ES-I3 (cell line): ENCODE data around the gene ZNF221.
A peak's percentile ranks its signal among the peaks of the same experiment; 100 is the strongest.

ENCODE experiments used
- H3K36me3 ChIP-seq: 2 replicates; pipeline ENCODE4 v1.6.1; 2013; ENCODE audit warnings: mild to moderate bottlenecking, low read length, control low read depth, moderate library complexity; ENCODE audit not compliant: insufficient read depth
- H3K4me1 ChIP-seq: 2 replicates; pipeline ENCODE4 v1.6.1; 2013; ENCODE audit warnings: mild to moderate bottlenecking, control low read depth, low read length; ENCODE audit not compliant: insufficient read depth
- H3K9ac ChIP-seq: 2 replicates; pipeline ENCODE4 v1.6.1; 2013; ENCODE audit warnings: low read depth, mild to moderate bottlenecking, low read length, moderate library complexity
- H3K9me3 ChIP-seq: 2 replicates; pipeline ENCODE4 v1.6.1; 2013; ENCODE audit warnings: mild to moderate bottlenecking, low read length, moderate library complexity; ENCODE audit not compliant: control insufficient read depth, insufficient read depth

The ZNF221 gene

GRCh38 chr19:43997631-43998290, 46.7 kb downstream of the ZNF221 start:
- Histone ChIP-seq H3K4me1 (no peaks in the 10 kb centered on the region), H3K9ac (no peak overlapping the region), H3K36me3 (peaks cover 7% of the 10 kb centered on the region; the same call in 1 of the 2 replicates), H3K9me3 (no peaks in the 10 kb centered on the region)

DNA sequence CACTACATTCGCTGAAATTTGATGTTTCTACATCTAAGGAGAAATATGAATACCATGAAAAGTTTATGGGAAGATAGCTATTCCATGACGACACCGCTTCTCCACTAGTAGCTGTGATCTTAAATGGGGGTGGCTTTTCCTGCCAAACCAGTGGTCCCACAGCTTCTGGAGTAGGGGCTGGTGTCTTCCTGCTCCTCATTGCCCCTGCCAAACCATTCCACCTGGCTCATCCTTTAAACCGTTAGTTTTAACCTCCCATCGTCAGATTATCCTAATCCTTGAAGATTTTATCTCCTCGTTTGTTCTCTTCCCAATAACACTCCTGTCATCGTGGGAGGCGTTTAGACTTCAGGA, 51.2 kb downstream of the ZNF221 start:
- no peaks in the 10 kb centered on the region for H3K9me3 ChIP-seq
- no peaks in the 10 kb centered on the region for H3K4me1 ChIP-seq
- peak overlapping the region; percentile 81 for H3K9ac ChIP-seq
- no peaks in the 10 kb centered on the region; the same call in 1 of the 2 replicates for H3K36me3 ChIP-seq

DNA sequence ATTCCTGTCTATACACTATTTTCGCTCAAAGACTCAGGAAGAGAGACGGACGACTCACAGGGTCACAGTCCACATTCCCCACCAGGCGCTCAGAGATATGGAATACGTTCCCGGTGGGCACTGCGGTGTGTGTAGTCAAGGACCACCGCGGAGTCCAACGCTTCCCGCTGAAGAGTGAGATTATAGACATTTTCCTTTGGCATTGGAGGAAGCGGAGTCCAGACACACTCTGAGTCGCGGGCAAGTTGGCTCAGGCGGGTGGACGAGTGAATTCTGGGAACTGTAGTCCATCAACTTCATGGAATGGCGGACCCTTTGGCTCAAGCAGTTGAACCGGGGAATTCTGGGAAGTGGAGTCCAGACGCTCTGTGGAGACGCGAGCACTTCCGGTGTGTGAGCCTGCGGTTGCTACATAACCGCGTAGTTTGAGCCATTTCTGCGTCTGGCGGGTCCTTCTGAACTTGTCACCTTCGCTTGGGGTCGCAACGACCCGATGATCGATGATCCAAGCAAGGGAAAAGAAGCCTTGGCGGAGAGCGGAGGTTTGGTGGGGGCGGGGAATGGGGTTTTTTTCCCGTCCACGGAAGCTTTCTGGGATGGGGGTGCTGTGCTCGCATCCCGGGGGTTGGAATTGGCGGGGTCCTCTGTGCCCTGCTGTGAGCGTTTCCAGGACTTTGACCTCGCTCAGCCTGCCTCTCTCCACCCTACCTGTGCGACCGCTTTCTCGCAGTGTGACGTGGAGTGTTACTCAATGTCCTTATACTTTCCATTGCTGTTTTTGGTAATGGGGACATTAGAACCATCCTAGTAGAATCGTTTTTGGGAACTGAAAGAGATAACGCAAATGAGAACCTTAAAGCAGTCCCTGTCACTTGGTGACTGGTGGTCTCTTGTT, 51.8 kb downstream of the ZNF221 start, which contains the start of gene ZNF230:
Gene ZNF230 (plus strand): TSS at position 392 of the 895 bp plus-strand sequence. CDS start 4,122 bp downstream, outside the sequence.
- H3K4me1 ChIP-seq: no peaks in the 10 kb centered on the region
- no peaks in the 10 kb centered on the region; the same call in 1 of the 2 replicates for H3K36me3 ChIP-seq
- peak within 1 kb of the TSS; percentile 81 for H3K9ac ChIP-seq
- no peaks in the 10 kb centered on the region for H3K9me3 ChIP-seq

DNA sequence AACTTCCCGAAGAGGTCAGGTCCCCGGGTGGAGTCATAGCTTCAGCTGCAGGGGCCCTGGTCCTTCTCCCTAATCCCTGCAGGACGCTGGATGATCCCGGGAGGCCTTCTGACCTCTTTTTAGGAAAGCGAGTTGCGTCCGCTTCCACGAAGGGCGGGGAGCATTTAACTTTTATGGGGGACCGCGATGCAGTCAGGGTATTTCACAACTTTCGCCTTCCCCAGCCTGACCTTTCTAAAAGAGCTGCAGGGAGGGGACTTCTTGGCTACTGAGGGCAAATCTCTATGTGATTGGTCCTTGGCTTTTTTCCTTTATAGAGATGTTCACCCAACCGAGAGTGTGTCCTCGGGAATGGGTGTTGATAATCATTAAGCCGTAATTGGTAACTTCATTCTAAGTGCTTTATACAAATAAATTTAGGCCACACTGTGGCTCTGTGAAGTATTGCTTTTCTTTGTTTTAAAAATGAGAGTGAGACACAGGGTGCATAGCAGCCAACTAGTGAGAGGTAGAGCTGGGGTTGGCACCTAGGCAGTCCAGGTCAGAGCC, 52.5 kb downstream of the ZNF221 start:
- Histone ChIP-seq H3K36me3 (no peaks in the 10 kb centered on the region; the same call in 1 of the 2 replicates), H3K9ac (peak overlapping the region; percentile 81), H3K4me1 (no peaks in the 10 kb centered on the region), H3K9me3 (no peaks in the 10 kb centered on the region)

- no peak overlapping the region for H3K9ac ChIP-seq
- H3K36me3 ChIP-seq: peaks cover 16% of the 10 kb centered on the region
- H3K9me3 ChIP-seq: peaks cover 7% of the 10 kb centered on the region
- H3K4me1 ChIP-seq: no peaks in the 10 kb centered on the region
Measured at GRCh38 chr19:44005973-44006372, 54.9 kb downstream of the ZNF221 start.

DNA sequence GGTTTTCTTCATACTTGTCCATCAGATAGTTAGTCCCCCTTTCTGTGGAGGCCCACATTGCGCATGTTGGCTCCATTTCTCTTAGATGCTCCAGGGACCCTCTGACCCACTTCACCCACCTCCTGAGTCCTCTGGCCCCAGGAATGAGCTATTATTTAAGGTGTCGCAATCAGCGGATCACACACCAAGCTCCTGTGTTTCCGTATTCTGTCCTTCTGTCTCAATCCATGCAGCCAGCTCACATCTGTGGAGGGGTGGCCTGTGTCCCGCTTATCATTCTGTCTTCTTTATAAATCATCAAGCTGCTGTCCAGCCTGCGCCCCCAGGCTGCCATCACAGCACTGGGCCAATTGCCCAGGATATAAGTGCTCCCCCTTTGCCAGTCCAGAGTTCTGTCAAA, 56.4 kb downstream of the ZNF221 start:
- H3K4me1 ChIP-seq: no peaks in the 10 kb centered on the region
- H3K36me3 ChIP-seq: peaks cover 18% of the 10 kb centered on the region
- H3K9me3 ChIP-seq: peaks cover 11% of the 10 kb centered on the region
- H3K9ac ChIP-seq: no peak overlapping the region

- Histone ChIP-seq H3K36me3 (peaks cover 18% of the 10 kb centered on the region), H3K9ac (no peak overlapping the region), H3K4me1 (no peaks in the 10 kb centered on the region), H3K9me3 (peaks cover 11% of the 10 kb centered on the region)
Measured at GRCh38 chr19:44010468-44010867, 59.4 kb downstream of the ZNF221 start.
